GM10266 (cell line): ENCODE measurements around the gene ZSCAN10.
"Not testable (repeated sequence)": the region's sequence is repeated elsewhere in the genome, so short reads cannot be mapped to it uniquely, and the experiment has no call there.

Experiments
- DNase-seq: peaks from one replicate; pipeline ENCODE4 v3.0.0; 2012; ENCODE audit errors: extremely low spot score
- CTCF ChIP-seq: IDR thresholded peaks from 2 replicates; pipeline ENCODE4 v1.5.1; 2012; ENCODE audit warnings: mild to moderate bottlenecking, low read depth; ENCODE audit not compliant: control insufficient read depth, insufficient read depth; ENCODE audit errors: missing control alignments

The ZSCAN10 gene

GRCh38 chr16:3071655-3072054 is 27.4 kb downstream of the ZSCAN10 start:
- TF ChIP-seq CTCF, result no peak
- no peak for DNase-seq

DNA sequence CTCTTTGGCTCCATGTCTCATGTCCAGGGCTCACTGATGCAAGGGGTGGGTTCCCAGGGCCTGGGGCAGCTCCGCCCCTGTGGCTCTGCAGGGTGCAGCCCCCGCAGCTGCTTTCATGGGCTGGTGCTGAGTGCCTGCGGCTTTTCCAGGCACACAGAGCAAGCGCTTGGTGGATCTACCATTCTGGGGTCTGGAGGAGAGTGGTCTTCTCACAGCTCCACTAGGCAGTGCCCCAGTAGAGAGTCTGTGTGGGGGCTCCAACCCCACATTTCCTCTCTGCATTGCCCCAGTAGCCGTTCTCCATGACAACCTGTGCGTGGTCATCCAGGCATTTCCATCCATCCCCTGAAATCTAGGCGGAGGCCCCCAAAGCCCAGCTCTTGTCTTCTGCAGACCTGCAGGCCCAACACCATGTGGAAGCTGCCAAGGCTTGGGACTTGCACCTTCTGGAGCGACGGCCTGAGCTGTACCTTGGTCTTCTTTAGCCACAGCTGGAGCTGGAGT is 28.4 kb downstream of the ZSCAN10 start:
- DNase-seq, result no peak
- no peak for TF ChIP-seq CTCF

DNA sequence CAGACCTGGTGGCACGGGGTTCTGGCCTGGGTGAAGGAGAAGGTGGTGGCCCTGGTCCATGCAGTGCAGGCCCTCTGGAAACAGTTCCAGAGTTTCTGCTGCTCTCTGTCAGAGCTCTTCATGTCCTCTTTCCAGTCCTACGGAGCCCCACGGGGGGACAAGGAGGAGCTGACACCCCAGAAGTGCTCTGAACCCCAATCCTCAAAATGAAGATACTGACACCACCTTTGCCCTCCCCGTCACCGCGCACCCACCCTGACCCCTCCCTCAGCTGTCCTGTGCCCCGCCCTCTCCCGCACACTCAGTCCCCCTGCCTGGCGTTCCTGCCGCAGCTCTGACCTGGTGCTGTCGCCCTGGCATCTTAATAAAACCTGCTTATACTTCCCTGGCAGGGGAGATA is 29.9 kb downstream of the ZSCAN10 start:
- DNase-seq, result not testable (repeated sequence)

DNA sequence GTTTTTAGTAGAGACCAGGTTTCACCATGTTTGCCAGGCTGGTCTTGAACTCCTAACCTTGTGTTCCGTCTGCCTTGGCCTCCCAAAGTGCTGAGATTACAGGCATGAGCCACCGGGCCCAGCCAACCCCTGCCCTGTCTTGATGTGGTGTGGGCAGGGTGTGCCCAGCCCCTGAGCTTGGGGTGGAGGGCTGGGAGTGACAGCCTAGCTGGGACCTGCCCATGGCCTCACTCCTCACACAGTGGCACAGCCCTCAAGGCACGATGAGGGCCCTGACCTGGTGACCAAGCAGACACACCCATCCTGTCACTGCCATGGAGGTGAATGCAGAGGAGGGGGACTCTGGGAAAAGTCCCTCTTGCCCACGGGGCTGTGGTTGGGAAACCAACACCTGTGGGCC is 30.6 kb downstream of the ZSCAN10 start:
- no peak for TF ChIP-seq CTCF
- DNase-seq, result no peak

DNA sequence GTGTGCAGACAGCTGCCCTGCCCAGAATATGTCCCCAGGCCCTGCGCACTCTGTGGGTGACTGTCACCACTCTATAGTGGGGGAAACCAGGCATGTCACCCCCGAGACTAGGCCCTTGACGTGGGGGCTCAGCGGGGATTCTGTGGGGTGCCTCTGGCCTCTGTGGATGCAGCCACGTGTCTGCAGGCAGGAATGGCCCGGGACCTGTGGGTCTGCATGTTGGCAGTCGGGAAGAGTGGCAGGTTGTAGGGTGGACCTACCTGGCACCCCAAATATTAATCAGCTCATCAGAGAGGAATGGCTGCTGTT is 32.7 kb downstream of the ZSCAN10 start:
- DNase-seq, result no peak
- no peak for TF ChIP-seq CTCF

- TF ChIP-seq CTCF, result no peak
- DNase-seq, result no peak
Measured at GRCh38 chr16:3065742-3066439, 33.2 kb downstream of the ZSCAN10 start.

GRCh38 chr16:3065069-3065741 is 33.9 kb downstream of the ZSCAN10 start, which contains the start of gene IL32:
TSS of gene IL32 (plus strand) at chr16:3065640. CDS start at chr16:3065812, 172 bp downstream.
- TF ChIP-seq CTCF, result no peak
- DNase-seq, result no peak
